Effector memory CD8-positive, alpha-beta T cell (primary cell): Measurements from ENCODE around the gene GHDC.
A peak's percentile ranks its signal among the peaks of the same experiment; 100 is the strongest.
"Not testable (repeated sequence)": the region's sequence is repeated elsewhere in the genome, so short reads cannot be mapped to it uniquely, and the experiment has no call there.

Experiments used
- ATAC-seq: fragments of 150-1000 bp; cut with Tn5 transposase; replicated peaks from 2 replicates; pipeline ENCODE4 v1.10.0; 2021; ENCODE audit warnings: mild to moderate bottlenecking, moderate library complexity
- DNase-seq, 3 experiments: peaks; one replicate each; pipeline ENCODE4 v3.0.0; 2021
- H3K27ac Mint-ChIP-seq, 2 donors: one replicate each; pipeline ENCODE4 v1.8.0; 2022; ENCODE audit warnings: mild to moderate bottlenecking in 2 of 2, mixed read lengths in 2 of 2, moderate library complexity in 2 of 2
- H3K27me3 Mint-ChIP-seq, 2 donors: one replicate each; pipeline ENCODE4 v1.8.0; 2022; ENCODE audit warnings: mixed read lengths in 2 of 2
- H3K36me3 Mint-ChIP-seq: one replicate; pipeline ENCODE4 v1.8.0; 2022; ENCODE audit warnings: mild to moderate bottlenecking, moderate library complexity, mixed read lengths; ENCODE audit not compliant: insufficient read depth
- H3K4me1 Mint-ChIP-seq, 2 donors: one replicate each; pipeline ENCODE4 v1.8.0; 2022; ENCODE audit warnings: low read depth in 2 of 2, mixed read lengths in 2 of 2
- H3K4me3 Mint-ChIP-seq, 2 donors: one replicate each; pipeline ENCODE4 v1.8.0; 2022; ENCODE audit warnings: mild to moderate bottlenecking in 2 of 2, mixed read lengths in 2 of 2, moderate library complexity in 2 of 2
- H3K9me3 Mint-ChIP-seq, 2 donors: one replicate each; pipeline ENCODE4 v1.8.0; 2022; ENCODE audit warnings: mixed read lengths in 2 of 2

The GHDC gene

GRCh38 chr17:42143138-42143537, 51.2 kb downstream of the GHDC start:
- ATAC-seq, DNase-seq, H3K9me3 Mint-ChIP-seq, H3K4me3 Mint-ChIP-seq, H3K27me3 Mint-ChIP-seq: not testable (repeated sequence)
- Mint-ChIP-seq H3K36me3 (peaks cover 44% of the 10 kb centered on the region), H3K4me1 (peaks cover 34 to 50% of the 10 kb centered on the region in 2 donors), H3K27ac (peak overlapping the region in 1 of 2 donors; percentile 67)

DNA sequence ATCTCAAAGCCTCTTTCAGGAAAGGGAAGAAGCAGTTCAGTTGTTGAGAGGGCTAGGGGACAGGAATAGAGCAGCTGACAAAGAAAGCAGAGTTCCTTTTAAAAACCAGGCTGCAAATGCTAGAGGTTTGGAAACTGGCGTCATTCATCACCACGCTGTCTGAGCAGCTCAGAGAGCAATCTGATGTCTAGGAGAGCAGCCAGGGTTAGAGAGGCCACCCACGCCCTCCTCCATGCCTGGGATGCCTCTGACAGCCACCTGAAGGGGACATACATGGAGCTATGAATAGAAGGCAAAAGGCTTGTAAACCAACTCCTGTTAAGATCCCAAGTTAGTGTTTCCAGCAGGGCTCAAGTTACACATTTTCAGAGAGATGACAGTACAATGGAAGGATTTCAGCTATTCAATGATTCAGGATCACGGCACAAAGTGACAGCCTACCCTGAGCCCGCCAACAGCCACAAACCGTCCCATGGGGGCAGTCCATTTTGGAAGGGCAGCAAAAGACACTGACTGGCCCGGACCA, 51.9 kb downstream of the GHDC start:
- no peak for ATAC-seq
- H3K4me3 Mint-ChIP-seq = no peak overlapping the region
- no peaks in the 10 kb centered on the region for H3K27me3 Mint-ChIP-seq
- no peaks in the 10 kb centered on the region for H3K9me3 Mint-ChIP-seq
- H3K4me1 Mint-ChIP-seq = peaks cover 34 to 56% of the 10 kb centered on the region in 2 donors
- peaks cover 40% of the 10 kb centered on the region for H3K36me3 Mint-ChIP-seq
- DNase-seq = no peak
- H3K27ac Mint-ChIP-seq = peak overlapping the region; percentile 67 to 69

DNA sequence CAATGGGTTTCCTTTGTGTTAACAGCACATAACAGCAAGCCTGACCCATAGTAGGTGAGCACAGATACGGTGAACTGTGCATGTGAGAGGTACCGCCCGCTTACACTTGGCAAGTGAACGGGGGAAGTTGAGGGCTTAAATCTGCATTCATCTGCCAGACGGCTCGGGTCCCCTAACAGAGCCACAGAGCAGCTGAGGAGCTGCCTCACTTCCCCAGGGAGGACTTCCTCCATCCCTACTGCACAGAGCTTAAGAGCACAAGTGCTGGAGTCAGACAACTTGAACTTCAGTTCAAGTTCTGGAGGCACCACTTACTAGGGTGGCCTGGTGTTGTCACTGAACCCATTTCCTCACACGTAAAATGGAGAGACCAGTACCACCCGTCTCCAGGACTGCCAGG, 52.9 kb downstream of the GHDC start:
- Mint-ChIP-seq H3K4me3 (no peak overlapping the region), H3K27ac (peak overlapping the region in 1 of 2 donors; percentile 69), H3K9me3 (no peaks in the 10 kb centered on the region), H3K27me3 (no peaks in the 10 kb centered on the region), H3K36me3 (peaks cover 42% of the 10 kb centered on the region), H3K4me1 (peaks cover 36 to 54% of the 10 kb centered on the region in 2 donors)
- DNase-seq = no peak
- no peak for ATAC-seq

GRCh38 chr17:42140690-42141089, 53.6 kb downstream of the GHDC start:
- not testable (repeated sequence) for DNase-seq, H3K27ac Mint-ChIP-seq, ATAC-seq, H3K4me3 Mint-ChIP-seq, H3K27me3 Mint-ChIP-seq, H3K9me3 Mint-ChIP-seq
- Mint-ChIP-seq H3K4me1 (peaks cover 38 to 60% of the 10 kb centered on the region in 2 donors), H3K36me3 (peaks cover 42% of the 10 kb centered on the region)
